OCI-LY1 (cell line): ENCODE measurements around the gene IQGAP2.

Experiments
- H2AFZ ChIP-seq: fragments of 200-600 bp; sonication (generic), shearing (Covaris generic); 2 replicates; pipeline ENCODE4 v1.6.0; 2014; ENCODE audit warnings: antibody characterized with exemption, mild to moderate bottlenecking, low read length
- H3F3A ChIP-seq: fragments of 200-600 bp; sonication (generic), shearing (Covaris generic); 2 replicates; pipeline ENCODE4 v1.6.0; 2014; ENCODE audit warnings: mild to moderate bottlenecking, antibody characterized with exemption, low read length, moderate library complexity; ENCODE audit not compliant: insufficient read depth
- H3K27ac ChIP-seq: fragments of 200-600 bp; sonication (generic); 2 replicates; pipeline ENCODE4 v1.5.1; 2014; ENCODE audit warnings: low read length, mixed run types, mild to moderate bottlenecking, low read depth; ENCODE audit not compliant: poor library complexity, severe bottlenecking
- H3K27me3 ChIP-seq: fragments of 200-600 bp; sonication (generic); 2 replicates; pipeline ENCODE4 v1.6.0; 2014; ENCODE audit warnings: antibody characterized with exemption, mild to moderate bottlenecking, low read length, moderate library complexity; ENCODE audit not compliant: insufficient read depth
- H3K36me3 ChIP-seq: fragments of 200-600 bp; sonication (generic); 2 replicates; pipeline ENCODE4 v1.6.1; 2014; ENCODE audit warnings: mild to moderate bottlenecking, antibody characterized with exemption, low read length, moderate library complexity, mixed read lengths; ENCODE audit not compliant: insufficient read depth
- H3K4me1 ChIP-seq: fragments of 200-600 bp; sonication (generic); 2 replicates; pipeline ENCODE4 v1.5.1; 2014; ENCODE audit warnings: mild to moderate bottlenecking, low read length, moderate library complexity; ENCODE audit not compliant: insufficient read depth, severe bottlenecking
- H3K4me2 ChIP-seq: fragments of 200-600 bp; sonication (generic), shearing (Covaris generic); 2 replicates; pipeline ENCODE4 v1.6.1; 2014; ENCODE audit warnings: low read length
- H3K4me3 ChIP-seq: fragments of 200-600 bp; sonication (generic); 2 replicates; pipeline ENCODE4 v1.5.1; 2014; ENCODE audit warnings: low read length, low read depth, mild to moderate bottlenecking, mixed read lengths; ENCODE audit not compliant: poor library complexity, severe bottlenecking
- H3K79me2 ChIP-seq: fragments of 200-600 bp; shearing (Covaris generic); 2 replicates; pipeline ENCODE4 v1.6.1; 2016; ENCODE audit warnings: mixed run types, low read length, mixed read lengths; ENCODE audit not compliant: insufficient read depth
- H3K9ac ChIP-seq: fragments of 200-600 bp; sonication (generic), shearing (Covaris generic); 2 replicates; pipeline ENCODE4 v1.6.1; 2014; ENCODE audit warnings: mild to moderate bottlenecking, low read length, mixed read lengths
- H3K9me2 ChIP-seq: fragments of 200-600 bp; sonication (generic), shearing (Covaris generic); 2 replicates; pipeline ENCODE4 v1.6.1; 2014; ENCODE audit warnings: low read depth, mild to moderate bottlenecking, low read length, mixed read lengths
- H3K9me3 ChIP-seq: fragments of 200-600 bp; shearing (Covaris generic); 2 replicates; pipeline ENCODE4 v1.6.1; 2014; ENCODE audit warnings: low read length, mixed read lengths
- H4K20me1 ChIP-seq: fragments of 200-600 bp; sonication (generic), shearing (Covaris generic); 2 replicates; pipeline ENCODE4 v1.6.0; 2016; ENCODE audit warnings: mild to moderate bottlenecking, low read length; ENCODE audit not compliant: insufficient read depth
- EZH2 ChIP-seq: fragments of 200-600 bp; sonication (generic), shearing (Covaris generic); IDR thresholded peaks from 2 replicates; pipeline ENCODE4 v1.8.0; 2017; ENCODE audit warnings: borderline replicate concordance, mixed run types, mild to moderate bottlenecking, antibody characterized with exemption, low read length, moderate library complexity, mixed read lengths
- TF ChIP-seq, protein P1 (sequence below): fragments of 200-600 bp; sonication (generic), shearing (Covaris generic); IDR thresholded peaks from 2 replicates; pipeline ENCODE4 v1.5.1; 2017; ENCODE audit warnings: mild to moderate bottlenecking, antibody characterized with exemption, low read length, moderate library complexity, mixed read lengths

IQGAP2 gene

DNA sequence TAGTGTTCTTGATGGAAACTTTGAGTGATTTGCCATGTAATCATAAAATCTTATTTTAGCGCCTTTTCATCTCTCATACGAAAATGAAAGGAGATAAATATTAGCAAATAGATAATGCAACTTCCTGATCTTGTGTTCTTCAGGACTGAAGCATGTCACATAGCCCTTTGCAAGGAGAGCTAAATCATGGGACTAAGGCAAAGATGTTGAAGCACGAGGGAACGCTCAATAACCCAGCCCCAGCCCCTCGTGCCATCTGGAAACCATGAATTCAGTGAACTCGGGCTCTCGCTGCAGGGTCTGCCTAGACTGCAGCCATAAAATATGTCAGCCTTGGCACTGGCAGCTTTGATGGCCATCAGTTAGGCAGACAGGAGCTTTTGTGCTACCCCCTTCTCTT, 161.9 kb downstream of the IQGAP2 start:
- Histone ChIP-seq H3K4me2 (no peak overlapping the region), H3K4me3 (no peak overlapping the region), H3K9ac (no peak overlapping the region), H3K27me3 (no peaks in the 10 kb centered on the region), H3K9me2 (no peaks in the 10 kb centered on the region), H3K9me3 (no peaks in the 10 kb centered on the region), H3K36me3 (no peaks in the 10 kb centered on the region), H3K27ac (no peak overlapping the region), H2AFZ (no peak overlapping the region), H3F3A (no peaks in the 10 kb centered on the region), H3K79me2 (no peaks in the 10 kb centered on the region), H3K4me1 (no peaks in the 10 kb centered on the region), H4K20me1 (no peaks in the 10 kb centered on the region)
- no peak for TF ChIP-seq EZH2
- TF ChIP-seq, protein P1, sequence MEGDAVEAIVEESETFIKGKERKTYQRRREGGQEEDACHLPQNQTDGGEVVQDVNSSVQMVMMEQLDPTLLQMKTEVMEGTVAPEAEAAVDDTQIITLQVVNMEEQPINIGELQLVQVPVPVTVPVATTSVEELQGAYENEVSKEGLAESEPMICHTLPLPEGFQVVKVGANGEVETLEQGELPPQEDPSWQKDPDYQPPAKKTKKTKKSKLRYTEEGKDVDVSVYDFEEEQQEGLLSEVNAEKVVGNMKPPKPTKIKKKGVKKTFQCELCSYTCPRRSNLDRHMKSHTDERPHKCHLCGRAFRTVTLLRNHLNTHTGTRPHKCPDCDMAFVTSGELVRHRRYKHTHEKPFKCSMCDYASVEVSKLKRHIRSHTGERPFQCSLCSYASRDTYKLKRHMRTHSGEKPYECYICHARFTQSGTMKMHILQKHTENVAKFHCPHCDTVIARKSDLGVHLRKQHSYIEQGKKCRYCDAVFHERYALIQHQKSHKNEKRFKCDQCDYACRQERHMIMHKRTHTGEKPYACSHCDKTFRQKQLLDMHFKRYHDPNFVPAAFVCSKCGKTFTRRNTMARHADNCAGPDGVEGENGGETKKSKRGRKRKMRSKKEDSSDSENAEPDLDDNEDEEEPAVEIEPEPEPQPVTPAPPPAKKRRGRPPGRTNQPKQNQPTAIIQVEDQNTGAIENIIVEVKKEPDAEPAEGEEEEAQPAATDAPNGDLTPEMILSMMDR, result no peak

DNA sequence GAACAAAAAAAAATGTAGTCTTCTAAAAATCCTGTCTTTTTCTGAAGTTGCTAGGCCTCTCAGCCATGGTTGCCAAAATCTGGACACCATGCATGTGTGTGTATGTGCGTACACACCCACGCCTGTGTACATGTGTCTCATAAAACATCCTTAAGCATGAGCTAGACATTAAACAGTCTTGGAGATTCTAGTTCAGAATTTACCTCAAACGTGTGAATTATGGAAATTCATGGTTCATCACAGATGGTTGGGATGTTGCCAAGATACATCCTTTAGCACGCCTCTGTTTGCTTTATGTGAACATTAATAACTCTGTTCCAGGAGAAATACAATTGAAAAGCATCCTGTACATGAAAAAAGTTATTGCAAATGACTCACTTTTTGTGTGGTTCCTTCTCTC, 167.1 kb downstream of the IQGAP2 start:
- H3K4me3 ChIP-seq, result no peak overlapping the region
- H3K4me2 ChIP-seq, result no peak overlapping the region
- no peaks in the 10 kb centered on the region for H3K27me3 ChIP-seq
- no peak overlapping the region for H3K27ac ChIP-seq
- TF ChIP-seq, protein P1, result no peak
- no peak for TF ChIP-seq EZH2
- no peaks in the 10 kb centered on the region for H3K9me3 ChIP-seq
- no peaks in the 10 kb centered on the region for H3K36me3 ChIP-seq
- no peaks in the 10 kb centered on the region for H4K20me1 ChIP-seq
- no peak overlapping the region for H2AFZ ChIP-seq
- H3F3A ChIP-seq, result no peaks in the 10 kb centered on the region
- no peaks in the 10 kb centered on the region for H3K4me1 ChIP-seq
- no peak overlapping the region for H3K9ac ChIP-seq
- H3K79me2 ChIP-seq, result no peaks in the 10 kb centered on the region
- H3K9me2 ChIP-seq, result no peaks in the 10 kb centered on the region

- H4K20me1 ChIP-seq, result no peaks in the 10 kb centered on the region
- no peaks in the 10 kb centered on the region for H3K9me2 ChIP-seq
- no peaks in the 10 kb centered on the region for H3K9me3 ChIP-seq
- no peaks in the 10 kb centered on the region for H3K36me3 ChIP-seq
- no peaks in the 10 kb centered on the region for H3K4me1 ChIP-seq
- no peaks in the 10 kb centered on the region for H3K79me2 ChIP-seq
- no peak for TF ChIP-seq EZH2
- TF ChIP-seq, protein P1, result no peak; the same call in 1 of the 2 replicates
- no peak overlapping the region for H3K4me2 ChIP-seq
- H3K27ac ChIP-seq, result no peak overlapping the region
- no peaks in the 10 kb centered on the region for H3F3A ChIP-seq
- no peak overlapping the region for H2AFZ ChIP-seq
- H3K27me3 ChIP-seq, result no peaks in the 10 kb centered on the region
- no peak overlapping the region for H3K9ac ChIP-seq
- H3K4me3 ChIP-seq, result no peak overlapping the region
Measured at GRCh38 chr5:76571559-76571958, 168.5 kb downstream of the IQGAP2 start.
